Fibroblast of skin of right quadriceps (primary cell): ENCODE data around the gene DLG4.

ENCODE experiments used
- DNase-seq: peaks from one replicate; pipeline ENCODE4 v3.0.0-alpha.2; 2013

Gene DLG4

DNA sequence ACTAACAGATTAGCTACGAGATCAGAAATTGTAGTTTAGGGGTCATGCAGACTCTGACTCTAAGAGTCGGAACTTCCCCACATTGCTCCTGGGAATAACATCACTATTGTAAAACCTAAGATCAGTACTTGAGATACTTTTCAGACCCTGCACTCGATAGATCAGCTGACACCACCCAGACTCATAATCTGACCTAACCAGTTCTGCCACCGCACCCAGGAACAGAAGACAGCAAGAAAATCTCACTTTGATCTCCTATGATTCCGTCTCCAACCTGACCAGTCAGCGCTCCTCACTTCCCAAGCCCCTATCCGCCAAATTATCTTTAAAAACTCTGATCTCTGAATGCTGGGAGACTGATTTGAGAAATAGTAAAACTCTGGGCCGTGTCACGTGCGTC is 77.8 kb downstream of the DLG4 start:
- no peak for DNase-seq

DNA sequence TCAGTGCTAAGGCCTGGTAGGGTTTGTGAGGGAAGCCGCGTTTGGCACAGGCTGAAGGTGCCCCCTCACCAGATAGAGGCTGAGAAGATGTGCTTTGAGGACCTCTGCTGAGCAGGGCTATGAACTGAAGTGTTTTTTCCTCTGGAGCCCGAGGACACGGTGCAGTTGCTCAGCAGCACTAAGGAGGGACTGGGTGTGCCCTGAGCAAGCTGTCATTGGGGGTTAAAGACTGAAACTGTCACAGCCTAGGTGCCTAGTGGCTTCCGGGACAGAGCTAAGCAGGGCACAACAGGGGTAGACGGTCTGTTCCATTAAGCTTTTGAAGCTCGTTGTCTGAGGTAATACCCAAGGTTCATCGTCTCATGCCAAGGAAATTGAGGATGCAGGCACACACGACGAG is 80.2 kb downstream of the DLG4 start:
- no peak for DNase-seq

DNA sequence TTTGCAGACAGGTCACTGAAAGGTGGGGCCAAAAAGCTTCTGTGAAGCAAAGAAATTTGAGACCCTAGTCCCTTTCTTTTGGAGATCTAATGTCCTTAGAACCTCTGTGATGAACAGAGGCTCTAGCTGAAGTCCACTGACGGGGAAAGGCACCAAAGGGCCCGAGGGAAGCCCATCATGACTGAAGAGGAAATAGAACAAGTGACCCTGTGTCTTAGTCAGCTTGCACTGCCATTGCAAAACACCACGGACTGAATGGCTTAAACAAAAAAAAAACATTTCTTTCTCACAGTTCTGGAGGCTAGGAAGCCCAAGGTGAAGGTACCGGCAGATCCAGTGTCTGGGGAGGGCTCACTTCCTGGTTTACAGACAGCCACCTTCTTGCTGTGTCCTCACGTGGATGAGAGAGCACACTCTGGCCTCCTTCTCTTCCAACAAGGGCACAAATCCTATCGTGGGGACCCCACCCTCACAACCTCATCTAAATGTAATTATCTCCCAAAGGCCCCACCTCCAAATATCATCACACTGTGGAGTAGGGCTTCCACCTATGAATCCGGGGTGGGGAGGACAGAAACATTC is 80.7 kb downstream of the DLG4 start:
- DNase-seq: no peak

DNA sequence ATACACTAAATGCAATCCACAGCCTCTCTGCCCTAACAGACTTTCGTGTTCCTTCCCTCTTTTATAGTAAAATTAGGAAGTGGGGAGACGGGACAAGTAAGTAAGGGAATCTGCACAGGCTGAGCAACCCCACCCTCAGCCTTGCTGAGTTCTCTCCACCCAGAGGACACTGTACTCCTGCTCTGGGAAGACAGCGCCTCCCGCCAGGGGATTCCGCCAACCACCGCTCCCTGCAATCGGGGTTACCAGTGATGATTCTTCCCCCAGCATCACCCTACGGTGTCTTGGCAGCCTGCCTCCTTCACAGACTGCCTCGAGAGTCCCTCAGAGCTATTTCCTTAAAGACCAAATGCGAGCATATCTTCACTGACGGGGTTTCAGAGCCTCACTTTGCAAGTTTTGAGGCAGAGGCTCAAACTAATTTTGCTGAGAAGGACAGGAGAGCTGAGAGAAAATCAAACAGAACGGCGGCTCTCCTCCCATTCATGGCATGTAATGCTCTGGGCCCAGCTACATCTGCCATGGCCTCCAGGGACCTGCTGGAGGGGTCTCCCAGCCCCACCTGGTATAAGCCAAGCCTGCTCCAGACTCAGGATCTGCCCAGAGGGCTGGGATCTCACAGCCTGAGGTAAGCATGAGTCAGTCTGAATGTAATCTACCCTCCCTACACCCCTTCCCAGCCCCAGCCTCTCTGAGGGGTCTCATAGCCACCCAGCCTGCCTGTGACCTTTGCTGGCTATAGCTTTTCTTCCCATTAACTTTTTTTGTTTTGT is 82.3 kb downstream of the DLG4 start:
- DNase-seq: no peak
